Glomerular visceral epithelial cell (primary cell): Measurements from ENCODE around the gene CBFA2T3.
"Not testable (repeated sequence)": the region's sequence is repeated elsewhere in the genome, so short reads cannot be mapped to it uniquely, and the experiment has no call there.

Source experiments
- DNase-seq: peaks from one replicate; pipeline ENCODE4 v3.0.0-alpha.2; 2016; ENCODE audit errors: extremely low spot score

CBFA2T3 gene

GRCh38 chr16:88891083-88891482 is 85.9 kb downstream of the CBFA2T3 start:
- DNase-seq, result no peak

GRCh38 chr16:88889702-88890352 is 87.2 kb downstream of the CBFA2T3 start:
- DNase-seq, result not testable (repeated sequence)

- no peak for DNase-seq
Measured at GRCh38 chr16:88888461-88889387, 88.3 kb downstream of the CBFA2T3 start.

GRCh38 chr16:88888057-88888456 is 89.0 kb downstream of the CBFA2T3 start:
- DNase-seq, result no peak

GRCh38 chr16:88886845-88887521 is 90.0 kb downstream of the CBFA2T3 start:
- DNase-seq, result no peak

GRCh38 chr16:88886420-88886844 is 90.6 kb downstream of the CBFA2T3 start:
- DNase-seq, result no peak

GRCh38 chr16:88885693-88886280 is 91.2 kb downstream of the CBFA2T3 start:
- DNase-seq, result no peak

- DNase-seq, result no peak
Measured at GRCh38 chr16:88884569-88885271, 92.3 kb downstream of the CBFA2T3 start.

- no peak for DNase-seq
Measured at GRCh38 chr16:88883946-88884345, 93.1 kb downstream of the CBFA2T3 start.

- no peak for DNase-seq
Measured at GRCh38 chr16:88883117-88883895, 93.7 kb downstream of the CBFA2T3 start.

GRCh38 chr16:88882358-88883030 is 94.5 kb downstream of the CBFA2T3 start:
- DNase-seq, result no peak

GRCh38 chr16:88881675-88882357 is 95.2 kb downstream of the CBFA2T3 start:
- DNase-seq, result no peak

GRCh38 chr16:88881007-88881615 is 95.9 kb downstream of the CBFA2T3 start:
- no peak for DNase-seq

- DNase-seq, result no peak
Measured at GRCh38 chr16:88880226-88881006, 96.6 kb downstream of the CBFA2T3 start.

- no peak for DNase-seq
Measured at GRCh38 chr16:88879788-88880055, 97.3 kb downstream of the CBFA2T3 start.

GRCh38 chr16:88878967-88879787 is 97.8 kb downstream of the CBFA2T3 start:
- no peak for DNase-seq

GRCh38 chr16:88878356-88878755 is 98.7 kb downstream of the CBFA2T3 start:
- no peak for DNase-seq
